ENCODE measurements around the gene TUBA1C. TPM values are rescaled to one million over a fixed set of nuclear protein-coding genes. Genes with fewer than 3 reads are reported as not detected.
A peak's percentile ranks its signal among the peaks of the same experiment; 100 is the strongest.

The TUBA1C gene
- 100 to 1,000 TPM in 1 of 4 donors, 10 to 100 TPM in 3; 53.9 to 130 (median 72.5) TPM for total RNA-seq

DNA sequence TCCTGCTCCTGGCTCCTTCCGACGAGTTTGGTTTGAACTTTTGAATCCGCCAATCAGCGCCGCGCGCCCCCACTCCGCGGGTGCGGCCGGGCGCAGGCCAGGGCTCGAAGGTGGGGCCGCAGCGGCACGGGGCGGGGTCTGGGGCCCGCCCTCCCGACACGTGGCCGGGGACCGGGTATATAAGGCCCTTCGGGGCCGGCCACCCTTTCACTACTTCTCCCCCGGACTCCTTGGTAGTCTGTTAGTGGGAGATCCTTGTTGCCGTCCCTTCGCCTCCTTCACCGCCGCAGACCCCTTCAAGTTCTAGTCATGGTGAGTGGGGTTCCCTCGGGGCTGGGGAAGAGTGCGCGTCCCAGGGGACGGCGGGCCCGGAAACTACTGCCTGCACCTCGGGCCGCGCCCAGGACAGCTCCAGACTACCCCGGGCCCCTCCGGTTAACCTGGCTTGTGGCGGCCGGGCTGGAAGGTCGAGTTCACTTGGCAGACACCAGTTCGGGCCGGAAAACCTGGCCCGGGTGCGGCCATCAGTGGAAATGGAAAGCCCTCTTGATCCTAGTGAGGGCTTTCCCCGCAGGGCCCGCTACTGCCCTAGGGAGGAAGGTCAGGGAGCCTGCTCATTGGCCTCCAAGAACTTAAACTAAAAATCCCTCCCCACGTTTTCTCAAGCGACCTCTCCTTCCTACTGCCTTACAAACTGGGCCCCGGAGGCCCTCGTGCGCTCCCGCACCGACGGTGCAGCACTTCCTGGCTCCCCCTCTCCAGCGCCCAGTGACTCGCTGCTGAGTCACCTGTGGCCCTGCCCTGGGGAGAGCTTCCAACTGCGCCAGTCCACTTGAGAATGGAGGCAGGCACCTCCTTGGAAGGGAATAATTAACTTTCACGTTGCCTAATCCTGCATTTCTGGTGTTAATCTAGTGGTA lies at the start of gene TUBA1C:
TUBA1C (plus strand) TSS at position 210 of the 920 bp plus-strand sequence; CDS start at position 310, 100 bp downstream.
- Histone ChIP-seq H3K27me3 (peaks cover 0 to 13% (median 0%) of the 10 kb centered on the region in 3 donors), H3K36me3 (peaks cover 0 to 7% of the 10 kb centered on the region in 2 donors), H3K27ac (peak within 1 kb of the TSS; percentile 86 to 98 (median 92)), H3K4me1 (no peaks in the 10 kb centered on the region), H3K4me3 (peak within 1 kb of the TSS; percentile 68 to 96 (median 85)), H3K9me3 (no peaks in the 10 kb centered on the region)
- peak; percentile 76 to 83 for DNase-seq
- intact Hi-C loops (cut with DNase I; ENCODE audit: low total_unique reads) = no loop called here
- in situ Hi-C loops (cut with MboI; ENCODE audit: low sequenced_read_pairs in 4 of 4) = no loop called here
- peak; percentile 86 for ATAC-seq
- TF ChIP-seq, protein P1, sequence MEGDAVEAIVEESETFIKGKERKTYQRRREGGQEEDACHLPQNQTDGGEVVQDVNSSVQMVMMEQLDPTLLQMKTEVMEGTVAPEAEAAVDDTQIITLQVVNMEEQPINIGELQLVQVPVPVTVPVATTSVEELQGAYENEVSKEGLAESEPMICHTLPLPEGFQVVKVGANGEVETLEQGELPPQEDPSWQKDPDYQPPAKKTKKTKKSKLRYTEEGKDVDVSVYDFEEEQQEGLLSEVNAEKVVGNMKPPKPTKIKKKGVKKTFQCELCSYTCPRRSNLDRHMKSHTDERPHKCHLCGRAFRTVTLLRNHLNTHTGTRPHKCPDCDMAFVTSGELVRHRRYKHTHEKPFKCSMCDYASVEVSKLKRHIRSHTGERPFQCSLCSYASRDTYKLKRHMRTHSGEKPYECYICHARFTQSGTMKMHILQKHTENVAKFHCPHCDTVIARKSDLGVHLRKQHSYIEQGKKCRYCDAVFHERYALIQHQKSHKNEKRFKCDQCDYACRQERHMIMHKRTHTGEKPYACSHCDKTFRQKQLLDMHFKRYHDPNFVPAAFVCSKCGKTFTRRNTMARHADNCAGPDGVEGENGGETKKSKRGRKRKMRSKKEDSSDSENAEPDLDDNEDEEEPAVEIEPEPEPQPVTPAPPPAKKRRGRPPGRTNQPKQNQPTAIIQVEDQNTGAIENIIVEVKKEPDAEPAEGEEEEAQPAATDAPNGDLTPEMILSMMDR (IDR thresholded peaks at IDR 0.05 in 4 of 5, conservative IDR thresholded peaks at IDR 0.05 in 1 of 5) = no peak
- TF ChIP-seq POLR2A (IDR thresholded peaks at IDR 0.05) = peak; percentile 66 to 88

DNA sequence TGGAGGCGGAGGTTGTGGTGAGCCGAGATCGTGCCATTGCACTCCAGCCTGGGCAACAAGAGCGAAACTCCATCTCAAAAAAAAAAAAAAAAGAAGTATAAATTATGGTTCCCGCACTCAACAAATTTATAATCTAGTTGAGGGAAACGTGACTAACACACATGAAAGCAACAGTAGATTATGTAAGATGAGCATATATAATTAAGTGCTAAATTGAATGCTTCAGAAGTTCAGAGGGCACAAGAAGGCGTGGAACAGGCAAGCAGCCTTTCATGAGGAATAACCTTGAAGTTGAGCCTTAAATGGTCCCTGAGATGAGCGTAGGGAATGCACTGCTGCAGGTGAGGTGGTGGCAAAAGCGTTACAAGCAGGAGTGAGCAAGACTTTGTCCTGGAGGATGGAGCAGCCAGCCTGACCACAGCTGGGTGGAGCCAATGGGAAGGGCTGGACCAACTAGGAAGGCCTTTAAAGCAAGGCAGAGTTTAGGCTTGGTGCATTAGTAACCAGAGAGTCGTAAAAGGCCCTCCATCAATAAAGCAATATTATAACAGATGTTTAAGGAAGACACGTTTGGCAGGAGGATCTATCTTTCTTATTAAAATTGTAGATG lies 45.4 kb upstream of the TUBA1C start:
- TF ChIP-seq, protein P1 (IDR thresholded peaks at IDR 0.05 in 4 of 5, conservative IDR thresholded peaks at IDR 0.05 in 1 of 5) = no peak
- no peak for TF ChIP-seq POLR2A (IDR thresholded peaks at IDR 0.05)
- H3K4me3 ChIP-seq = no peak overlapping the region
- no peaks in the 10 kb centered on the region for H3K9me3 ChIP-seq
- intact Hi-C loops (cut with DNase I; ENCODE audit: low total_unique reads) (no loop called here), in situ Hi-C loops (cut with MboI; ENCODE audit: low sequenced_read_pairs in 4 of 4) (no loop called here)
- DNase-seq (no peak), ATAC-seq (no peak)
- H3K4me1 ChIP-seq = peaks cover 8 to 15% of the 10 kb centered on the region in 2 donors
- no peak overlapping the region for H3K27ac ChIP-seq
- H3K36me3 ChIP-seq = no peaks in the 10 kb centered on the region
- no peaks in the 10 kb centered on the region for H3K27me3 ChIP-seq

DNA sequence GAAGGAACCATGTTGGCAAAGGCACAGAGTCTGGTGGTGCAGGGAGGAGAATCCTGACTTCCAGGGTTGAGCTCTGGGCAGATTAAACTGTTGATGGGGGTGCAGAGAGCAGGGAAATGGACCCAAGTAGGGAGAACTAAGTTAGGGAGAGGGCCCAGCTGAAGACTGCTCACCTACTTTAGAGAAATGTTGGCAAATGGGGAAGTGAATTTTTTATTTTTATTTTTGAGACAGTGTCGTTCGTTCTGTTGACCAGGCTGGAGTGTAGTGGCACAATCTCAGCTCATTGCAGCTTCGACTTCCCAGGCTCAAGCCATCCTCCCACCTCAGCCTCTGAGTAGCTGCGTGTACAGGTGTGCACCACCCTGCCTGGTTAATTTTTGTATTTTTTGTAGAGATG lies 43.9 kb upstream of the TUBA1C start:
- in situ Hi-C loops (cut with MboI; ENCODE audit: low sequenced_read_pairs in 4 of 4) (no loop called here), intact Hi-C loops (cut with DNase I; ENCODE audit: low total_unique reads) (no loop called here)
- Histone ChIP-seq H3K36me3 (no peaks in the 10 kb centered on the region), H3K4me1 (peaks cover 0 to 7% of the 10 kb centered on the region in 2 donors), H3K27ac (no peak overlapping the region), H3K27me3 (no peaks in the 10 kb centered on the region), H3K4me3 (no peak overlapping the region), H3K9me3 (no peaks in the 10 kb centered on the region)
- TF ChIP-seq, protein P1 (IDR thresholded peaks at IDR 0.05 in 4 of 5, conservative IDR thresholded peaks at IDR 0.05 in 1 of 5) = no peak
- no peak for TF ChIP-seq POLR2A (IDR thresholded peaks at IDR 0.05)
- no peak for DNase-seq
- no peak for ATAC-seq

DNA sequence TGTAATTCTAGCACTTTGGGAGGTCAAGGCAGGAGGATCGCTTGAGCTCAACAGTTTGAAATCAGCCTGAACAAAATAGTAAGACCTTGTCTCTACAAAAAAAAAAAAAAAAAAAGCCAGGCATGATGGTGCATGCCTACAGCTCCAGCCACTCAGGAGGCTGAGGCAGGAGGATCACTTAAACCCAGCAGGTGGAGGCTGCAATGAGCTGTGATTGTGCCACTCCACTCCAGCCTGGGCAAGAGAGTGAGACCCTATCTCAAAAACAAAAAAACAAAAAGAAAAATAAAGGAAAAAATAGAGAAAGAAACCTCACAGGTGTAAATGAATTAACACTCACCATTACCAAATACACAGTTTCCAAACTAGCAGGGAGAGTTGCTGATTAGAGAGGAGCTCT lies 41.8 kb upstream of the TUBA1C start:
- in situ Hi-C loops (cut with MboI; ENCODE audit: low sequenced_read_pairs in 4 of 4) (no loop called here), intact Hi-C loops (cut with DNase I; ENCODE audit: low total_unique reads) (no loop called here)
- Histone ChIP-seq H3K4me1 (peaks cover 0 to 7% of the 10 kb centered on the region in 2 donors), H3K4me3 (no peak overlapping the region), H3K27me3 (no peaks in the 10 kb centered on the region), H3K27ac (peak overlapping the region in 3 of 4 donors; percentile 23 to 49 (median 35)), H3K9me3 (no peaks in the 10 kb centered on the region), H3K36me3 (no peaks in the 10 kb centered on the region)
- no peak for TF ChIP-seq POLR2A (IDR thresholded peaks at IDR 0.05)
- TF ChIP-seq, protein P1 (IDR thresholded peaks at IDR 0.05 in 4 of 5, conservative IDR thresholded peaks at IDR 0.05 in 1 of 5) = no peak
- ATAC-seq (no peak), DNase-seq (no peak)

Data from gastrocnemius medialis (tissue), 4 donors.